GM12865 (cell line): ENCODE results near the gene PPIF.

ENCODE experiments used
- DNase-seq: peaks from one replicate; pipeline ENCODE4 v3.0.0; 2010; ENCODE audit warnings: low read depth
- H3K4me3 ChIP-seq: 2 replicates; pipeline ENCODE4 v1.5.1; 2011; ENCODE audit warnings: mild to moderate bottlenecking, low read depth, low read length, control low read depth
- TF ChIP-seq, protein P1 (sequence below): IDR thresholded peaks from 2 replicates; pipeline ENCODE4 v1.5.1; 2011; ENCODE audit warnings: low read length, control low read depth, low read depth, inconsistent platforms; ENCODE audit not compliant: insufficient read depth; ENCODE audit errors: missing control alignments

Gene PPIF

GRCh38 chr10:79403441-79404230 is 56.4 kb downstream of the PPIF start:
- TF ChIP-seq, protein P1, sequence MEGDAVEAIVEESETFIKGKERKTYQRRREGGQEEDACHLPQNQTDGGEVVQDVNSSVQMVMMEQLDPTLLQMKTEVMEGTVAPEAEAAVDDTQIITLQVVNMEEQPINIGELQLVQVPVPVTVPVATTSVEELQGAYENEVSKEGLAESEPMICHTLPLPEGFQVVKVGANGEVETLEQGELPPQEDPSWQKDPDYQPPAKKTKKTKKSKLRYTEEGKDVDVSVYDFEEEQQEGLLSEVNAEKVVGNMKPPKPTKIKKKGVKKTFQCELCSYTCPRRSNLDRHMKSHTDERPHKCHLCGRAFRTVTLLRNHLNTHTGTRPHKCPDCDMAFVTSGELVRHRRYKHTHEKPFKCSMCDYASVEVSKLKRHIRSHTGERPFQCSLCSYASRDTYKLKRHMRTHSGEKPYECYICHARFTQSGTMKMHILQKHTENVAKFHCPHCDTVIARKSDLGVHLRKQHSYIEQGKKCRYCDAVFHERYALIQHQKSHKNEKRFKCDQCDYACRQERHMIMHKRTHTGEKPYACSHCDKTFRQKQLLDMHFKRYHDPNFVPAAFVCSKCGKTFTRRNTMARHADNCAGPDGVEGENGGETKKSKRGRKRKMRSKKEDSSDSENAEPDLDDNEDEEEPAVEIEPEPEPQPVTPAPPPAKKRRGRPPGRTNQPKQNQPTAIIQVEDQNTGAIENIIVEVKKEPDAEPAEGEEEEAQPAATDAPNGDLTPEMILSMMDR = no peak
- no peak for DNase-seq
- no peak overlapping the region for H3K4me3 ChIP-seq

- no peak for DNase-seq
- TF ChIP-seq, protein P1 = no peak
- no peak overlapping the region for H3K4me3 ChIP-seq
Measured at GRCh38 chr10:79404231-79404609, 57.0 kb downstream of the PPIF start.

DNA sequence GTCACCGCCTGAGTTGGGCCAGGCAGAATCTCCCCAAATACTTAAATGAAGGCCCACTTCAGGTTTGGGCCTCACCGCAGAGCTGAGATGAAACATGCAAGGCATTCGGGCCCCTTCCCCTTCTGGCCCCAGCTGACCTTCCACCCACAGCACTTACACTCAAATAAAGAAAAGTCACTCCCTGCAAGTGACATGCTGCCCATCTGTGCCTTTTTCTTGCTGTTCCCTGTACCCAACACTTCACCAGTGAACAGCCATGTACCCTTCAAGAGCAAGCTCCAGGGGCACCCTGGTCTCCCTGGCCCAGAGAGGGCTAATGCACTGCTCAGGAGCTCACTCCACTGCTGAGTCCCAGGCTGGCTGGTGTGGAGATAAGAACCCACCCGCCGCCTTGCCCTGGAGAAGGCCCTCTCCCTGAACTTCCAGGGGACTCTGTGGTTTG is 57.4 kb downstream of the PPIF start:
- H3K4me3 ChIP-seq = no peak overlapping the region
- TF ChIP-seq, protein P1 = no peak
- DNase-seq = no peak
